Activated naive CD4-positive, alpha-beta T cell (primary cell): ENCODE results near the gene PDE9A.

Experiments
- DNase-seq, 4 experiments: peaks; one replicate each; lab custom pipeline; 2025; lab: John Stamatoyannopoulos, UW

PDE9A gene

GRCh38 chr21:42644223-42645208 is 8.9 kb upstream of the PDE9A start:
- no peak for DNase-seq

GRCh38 chr21:42645211-42646075 is 8.0 kb upstream of the PDE9A start:
- no peak for DNase-seq

- DNase-seq = no peak
These were observed 7.2 kb upstream of the PDE9A start for GRCh38 chr21:42646076-42646825.

- DNase-seq = no peak
These were observed 6.6 kb upstream of the PDE9A start for GRCh38 chr21:42646836-42647235.

GRCh38 chr21:42648606-42649005 is 4.8 kb upstream of the PDE9A start:
- no peak for DNase-seq

GRCh38 chr21:42649122-42650032 is 4.0 kb upstream of the PDE9A start:
- DNase-seq = no peak

- DNase-seq = no peak
These were observed 3.4 kb upstream of the PDE9A start for GRCh38 chr21:42650033-42650370.

GRCh38 chr21:42650441-42651421 is 2.7 kb upstream of the PDE9A start:
- DNase-seq = no peak

- DNase-seq = no peak
These were observed 1.7 kb upstream of the PDE9A start for GRCh38 chr21:42651515-42652401.

- DNase-seq = no peak
These were observed 742 bp upstream of the PDE9A start for GRCh38 chr21:42652527-42653230.

GRCh38 chr21:42654179-42654912 is 925 bp downstream of the PDE9A start:
- DNase-seq = peak in 1 of 4 experiments; percentile 12

GRCh38 chr21:42654913-42655795 is 1.7 kb downstream of the PDE9A start:
- DNase-seq = peak in 1 of 4 experiments; percentile 11

- no peak for DNase-seq
These were observed 2.7 kb downstream of the PDE9A start for GRCh38 chr21:42655796-42656770.

- no peak for DNase-seq
These were observed 3.5 kb downstream of the PDE9A start for GRCh38 chr21:42656872-42657271.

GRCh38 chr21:42657676-42658319 is 4.4 kb downstream of the PDE9A start:
- DNase-seq = no peak
